CD4-positive, alpha-beta T cell treated with Interleukin-17A for 4 hours (primary cell): Measurements from ENCODE around the gene VAPA.
"Not testable (repeated sequence)": the region's sequence is repeated elsewhere in the genome, so short reads cannot be mapped to it uniquely, and the experiment has no call there.

Experiments used
- DNase-seq: peaks from one replicate; pipeline ENCODE4 v3.0.0-alpha.2; 2020; ENCODE audit warnings: mixed read lengths

VAPA gene

GRCh38 chr18:9887992-9888391, 25.8 kb upstream of the VAPA start:
- DNase-seq: no peak

DNA sequence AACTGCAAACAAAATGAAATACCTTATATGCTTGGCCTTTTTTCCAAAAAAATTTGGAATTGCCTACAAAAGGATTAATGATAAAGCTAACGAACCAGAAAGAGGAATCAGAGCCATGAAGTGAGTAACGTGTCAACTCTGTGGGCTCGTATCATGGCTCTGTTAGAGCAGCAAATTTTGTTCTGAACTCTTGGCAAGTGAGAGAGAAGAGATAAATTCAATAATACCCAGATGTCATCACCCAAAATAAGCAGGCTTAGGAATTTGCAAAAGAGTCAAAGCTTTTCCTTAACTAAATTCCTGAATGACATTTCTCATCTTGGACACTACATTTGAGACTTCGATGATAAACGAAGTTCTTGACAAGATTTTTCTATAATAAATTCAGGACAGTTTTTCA, 23.6 kb upstream of the VAPA start:
- DNase-seq: no peak

GRCh38 chr18:9890957-9891356, 22.9 kb upstream of the VAPA start:
- DNase-seq: no peak

DNA sequence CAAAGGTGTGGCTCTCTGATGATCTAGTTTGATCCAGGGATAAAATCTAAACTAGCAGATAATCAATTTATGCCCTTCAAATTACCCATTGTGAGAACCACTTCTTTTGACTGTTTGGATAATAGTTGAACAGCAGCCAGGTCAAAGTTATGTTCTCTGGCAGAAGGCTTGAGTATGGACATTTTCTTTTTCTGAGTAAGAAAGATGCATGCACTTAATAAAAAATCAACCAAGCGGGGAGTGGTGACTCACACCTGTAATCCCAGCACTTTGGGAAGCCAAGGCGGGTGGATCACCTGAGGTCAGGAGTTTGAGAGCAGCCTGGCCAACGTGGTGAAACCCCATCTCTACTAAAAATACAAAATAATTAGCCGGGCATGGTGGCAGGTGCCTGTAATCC, 22.3 kb upstream of the VAPA start:
- not testable (repeated sequence) for DNase-seq

- DNase-seq: no peak
Measured at GRCh38 chr18:9894454-9895068, 19.3 kb upstream of the VAPA start.

- no peak for DNase-seq
Measured at GRCh38 chr18:9897129-9897528, 16.7 kb upstream of the VAPA start.

DNA sequence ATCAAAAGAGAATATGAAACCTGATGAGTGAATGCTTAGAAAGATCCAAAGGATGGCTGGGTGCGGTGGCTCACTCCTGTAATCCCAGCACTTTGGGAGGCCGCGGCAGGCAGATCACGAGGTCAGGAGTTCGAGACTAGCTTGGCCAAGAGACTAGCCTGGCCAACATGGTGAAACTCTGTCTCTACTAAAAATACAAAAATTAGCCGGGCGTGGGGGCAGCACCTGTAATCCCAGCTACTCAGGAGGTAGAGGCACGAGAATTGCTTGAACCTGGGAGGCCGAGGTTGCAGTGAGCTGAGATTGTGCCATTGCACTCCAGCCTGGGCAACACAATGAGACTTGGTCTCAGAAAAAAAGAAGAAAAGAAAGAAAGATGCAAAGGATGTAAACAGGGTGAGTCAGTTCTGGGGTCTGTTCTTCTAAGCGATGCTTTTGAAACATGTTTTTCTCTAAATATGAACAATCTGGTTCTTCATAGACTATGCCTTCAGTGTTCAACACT, 16.0 kb upstream of the VAPA start:
- not testable (repeated sequence) for DNase-seq

DNA sequence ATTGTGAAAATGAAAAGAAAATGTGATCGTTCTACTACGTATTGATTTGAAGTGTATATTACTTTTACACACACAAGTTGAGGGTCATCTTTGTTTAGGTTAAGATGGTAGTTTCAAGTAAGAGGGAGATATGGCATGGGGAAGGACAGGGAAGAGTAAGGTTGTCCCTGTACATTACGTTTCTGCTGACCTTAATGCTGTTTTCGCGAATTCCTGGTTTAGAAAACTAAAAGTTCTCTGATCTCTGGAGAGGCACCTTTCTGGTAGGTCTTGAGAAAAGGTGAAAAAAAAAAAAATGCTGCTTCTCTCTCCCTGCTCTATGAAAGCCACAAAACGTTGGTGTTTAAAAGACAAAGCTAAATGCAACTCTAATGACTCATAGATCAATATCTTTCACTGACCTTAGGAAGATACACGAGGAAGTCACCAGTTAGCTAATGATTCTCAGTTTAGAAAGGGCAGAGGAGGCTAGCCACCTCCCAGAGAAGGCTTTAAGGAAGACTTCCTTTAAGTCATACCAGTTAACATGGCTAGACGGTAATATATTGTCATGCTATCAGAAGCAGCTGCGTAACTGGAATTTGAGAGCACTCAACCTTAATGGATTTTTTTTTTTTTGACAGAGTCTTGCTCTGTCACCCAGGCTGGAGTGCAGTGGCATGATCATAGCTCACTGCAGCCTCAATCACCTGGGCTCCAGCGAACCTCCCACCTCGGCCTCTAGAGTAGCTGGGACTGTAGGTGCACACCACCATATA, 14.8 kb upstream of the VAPA start:
- no peak for DNase-seq

- not testable (repeated sequence) for DNase-seq
Measured at GRCh38 chr18:9899550-9899930, 14.3 kb upstream of the VAPA start.

DNA sequence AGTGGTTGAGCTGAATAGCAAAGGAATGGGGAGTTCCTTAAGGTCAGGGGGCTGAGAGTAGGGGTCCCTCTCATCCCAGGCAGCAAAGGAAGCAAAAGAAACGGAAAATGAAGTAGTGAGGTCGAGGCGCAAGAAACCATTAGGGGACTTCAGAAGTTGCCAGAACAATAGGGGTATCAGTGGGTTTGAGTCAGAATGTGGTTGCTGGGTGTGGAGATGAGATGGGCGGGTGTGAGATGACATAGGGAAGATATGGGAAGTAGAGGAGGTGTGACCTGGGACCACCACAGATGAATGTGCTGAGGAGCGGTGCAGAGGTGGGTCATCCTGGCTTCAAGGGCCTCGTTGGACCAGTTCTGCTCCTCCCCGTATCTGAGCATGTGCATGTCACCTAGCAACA, 13.1 kb upstream of the VAPA start:
- no peak for DNase-seq

GRCh38 chr18:9901377-9901776, 12.4 kb upstream of the VAPA start:
- no peak for DNase-seq

DNA sequence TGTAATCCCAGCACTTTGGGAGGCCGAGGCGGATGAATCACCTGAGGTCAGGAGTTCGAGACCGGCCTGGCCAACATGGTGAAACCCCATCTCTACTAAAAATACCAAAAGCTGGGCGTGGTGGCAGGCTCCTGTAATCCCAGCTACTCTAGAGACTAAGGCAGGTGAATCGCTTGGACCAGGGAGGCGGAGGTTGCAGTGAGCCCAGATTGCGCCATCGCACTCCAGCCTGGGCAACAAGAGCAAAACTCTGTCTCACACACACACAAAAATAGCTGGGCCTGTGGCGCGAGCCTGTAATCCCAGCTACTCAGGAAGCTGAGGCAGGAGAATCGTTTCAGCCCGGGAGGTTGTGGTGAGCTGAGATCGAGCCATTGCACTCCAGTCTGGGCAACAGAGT, 11.6 kb upstream of the VAPA start:
- not testable (repeated sequence) for DNase-seq

GRCh38 chr18:9902832-9903231, 11.0 kb upstream of the VAPA start:
- no peak for DNase-seq

DNA sequence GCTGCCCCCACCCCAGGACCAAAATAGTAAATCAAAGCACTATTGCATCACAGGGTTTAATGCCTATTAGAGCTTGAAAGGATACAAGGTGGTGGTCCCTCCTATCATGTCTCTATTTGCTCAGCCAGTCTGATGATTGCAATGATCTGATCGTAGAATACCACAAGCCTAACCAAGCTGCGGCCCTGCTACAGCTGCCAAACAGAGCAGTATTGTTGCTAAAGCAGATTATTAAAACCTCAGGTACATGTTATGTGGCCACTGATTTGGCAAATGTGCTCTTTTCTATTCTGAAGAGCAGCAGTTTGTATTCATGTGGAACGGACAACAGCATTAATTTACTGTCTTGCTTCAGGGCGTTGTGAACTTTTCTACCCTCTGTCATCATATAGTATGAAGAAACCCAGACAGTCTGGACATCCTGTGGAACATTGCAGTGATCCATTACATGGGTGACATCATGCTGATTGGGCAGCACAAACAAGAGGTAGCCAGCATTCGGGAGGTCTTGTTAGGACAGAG, 8.4 kb upstream of the VAPA start:
- no peak for DNase-seq

DNA sequence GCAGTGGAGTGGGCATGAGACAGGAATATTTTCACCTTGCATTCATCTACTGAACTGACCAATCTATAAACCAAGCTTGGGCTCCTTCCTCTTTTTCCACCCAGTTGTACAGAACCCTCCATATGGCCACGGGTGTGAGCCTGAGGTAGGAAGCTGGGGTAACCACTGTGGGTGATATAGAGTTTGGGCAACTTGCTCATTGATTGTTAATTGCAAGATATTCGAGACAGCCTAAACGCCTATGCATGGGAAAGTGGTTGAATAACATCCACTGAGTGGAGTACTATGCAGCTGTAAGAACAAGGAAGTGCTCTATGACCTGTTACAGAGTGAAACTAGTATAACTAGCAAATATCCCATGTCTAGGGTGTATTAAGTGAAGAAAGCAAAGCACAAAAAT, 7.3 kb upstream of the VAPA start:
- no peak for DNase-seq

DNA sequence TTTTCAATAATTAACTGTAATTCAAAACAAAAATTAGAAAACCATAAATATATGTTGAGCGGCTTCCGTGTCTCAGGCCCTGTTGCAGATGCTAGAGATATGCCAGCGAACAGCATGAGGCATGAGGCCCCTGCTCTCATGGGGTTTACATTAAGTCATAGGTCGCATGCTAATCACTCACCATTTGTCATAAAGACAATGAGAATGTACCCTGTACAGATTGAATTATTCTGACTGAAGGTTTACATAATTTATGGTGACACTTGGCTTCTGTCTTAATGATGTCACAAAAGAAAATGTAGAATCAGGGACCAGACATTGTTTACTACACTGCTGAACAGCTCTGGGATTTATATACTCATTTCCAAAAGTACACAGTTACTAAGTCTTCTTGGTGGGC, 5.9 kb upstream of the VAPA start:
- DNase-seq: no peak

DNA sequence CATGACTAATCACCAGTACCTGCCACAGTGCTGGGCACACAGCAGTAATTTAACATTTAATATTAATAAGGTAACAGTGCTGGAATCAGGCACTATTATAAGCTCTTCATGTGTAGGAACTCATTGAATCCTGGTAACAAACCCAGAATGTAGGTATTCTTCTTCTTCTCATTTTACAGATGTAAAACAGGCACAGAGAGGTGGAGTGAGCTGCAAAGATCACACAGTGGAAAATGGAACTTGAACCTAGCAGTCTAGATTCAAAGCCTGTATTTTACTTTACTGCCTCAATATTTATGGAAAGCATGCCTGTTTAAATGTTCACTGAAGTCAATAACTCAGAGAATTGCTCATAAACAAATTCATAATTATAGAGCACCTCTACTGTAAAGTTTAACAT, 3.7 kb upstream of the VAPA start:
- no peak for DNase-seq

DNA sequence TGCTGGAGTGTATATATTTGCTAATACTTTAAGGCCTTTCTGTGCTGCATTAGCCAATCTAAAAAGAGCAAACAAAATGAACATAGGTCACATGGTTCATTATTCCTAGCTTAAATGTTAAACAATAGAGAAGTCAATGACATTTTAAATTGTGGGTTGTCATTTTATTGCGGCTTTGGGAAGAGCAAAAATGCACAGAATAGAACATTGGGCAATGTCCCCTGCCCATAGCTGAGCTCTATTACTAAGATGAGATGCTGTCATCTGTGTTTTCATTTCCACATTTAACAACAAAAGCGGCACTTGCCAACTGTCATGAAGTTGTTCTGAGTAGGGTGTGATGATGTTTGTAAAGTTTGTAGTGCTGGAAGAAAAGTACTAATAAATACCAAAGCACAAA, 3.2 kb upstream of the VAPA start:
- DNase-seq: no peak

DNA sequence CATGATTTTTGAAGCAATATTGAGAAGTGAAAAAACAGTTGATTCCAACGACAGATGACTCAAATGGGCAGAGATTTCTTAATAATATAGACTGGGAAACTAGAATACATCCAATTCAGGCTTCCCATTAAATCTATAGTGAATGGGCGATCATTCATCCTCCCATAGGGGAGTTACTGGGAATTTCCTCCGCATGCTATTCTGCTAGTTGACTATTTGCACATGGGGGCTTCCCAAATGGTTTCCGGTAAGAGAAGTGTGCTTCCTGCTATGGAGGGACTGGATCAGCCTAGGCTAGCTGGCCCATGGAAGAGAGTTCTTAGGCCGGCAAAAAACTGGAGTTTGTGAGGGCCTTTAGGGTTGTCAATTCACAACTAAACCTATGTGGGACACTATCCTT, 2.6 kb upstream of the VAPA start:
- no peak for DNase-seq

DNA sequence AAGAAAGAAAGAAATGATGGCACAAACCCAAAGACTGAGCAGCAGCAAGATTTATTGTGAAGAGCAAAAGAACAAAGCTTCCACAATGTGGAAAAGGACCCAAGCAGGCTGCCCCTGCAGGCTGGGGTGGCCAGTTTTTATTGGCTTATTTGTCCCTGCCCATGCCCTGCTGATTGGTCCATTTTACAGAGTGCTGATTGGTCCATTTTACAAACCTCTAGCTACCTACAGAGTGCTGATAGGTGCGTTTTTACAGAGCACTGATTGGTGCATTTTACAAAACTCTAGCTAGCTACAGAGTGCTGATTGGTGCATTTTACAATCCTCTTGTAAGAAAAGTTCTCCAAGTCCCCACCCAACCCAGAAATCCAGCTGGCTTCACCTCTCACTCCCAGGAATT, 1.5 kb upstream of the VAPA start:
- DNase-seq: not testable (repeated sequence)

GRCh38 chr18:9913151-9913525, 678 bp upstream of the VAPA start:
- no peak for DNase-seq

DNA sequence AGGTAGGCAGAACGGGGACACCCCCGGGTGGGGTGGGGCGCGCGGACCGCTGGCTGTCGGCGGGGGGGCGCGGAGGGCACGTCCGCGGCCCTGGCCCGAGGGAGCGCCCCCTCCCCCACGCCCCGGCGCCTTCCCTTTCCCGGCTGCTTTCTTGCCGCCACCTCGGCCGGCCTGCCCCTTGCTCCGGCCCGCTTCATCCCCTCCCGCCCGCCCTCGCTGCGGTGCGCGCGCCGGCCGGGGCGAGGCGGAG, 443 bp downstream of the VAPA start:
- DNase-seq: no peak

GRCh38 chr18:9914584-9915290, 921 bp downstream of the VAPA start:
- peak; percentile 85 for DNase-seq
